WTC11 (cell line): ENCODE data around the gene FER. TPM values are rescaled to one million over a fixed set of nuclear protein-coding genes. Genes with fewer than 3 reads are reported as not detected.

Experiments
- ATAC-seq: fragments of 200-7000 bp; cut with Tn5 transposase; 2 replicates; pipeline ENCODE4 v1.10.0; 2021; ENCODE audit warnings: mild to moderate bottlenecking, moderate library complexity
- CTCF ChIA-PET: fragments of 300-600 bp; sonication (Branson Sonifier 250); formaldehyde crosslinking; loops from one replicate; lab custom pipeline; 2021; ENCODE audit warnings: antibody characterized with exemption; lab: Charles Lee
- POLR2A ChIA-PET: fragments of 350-600 bp; sonication (Branson Sonifier 250); formaldehyde crosslinking; loops from one replicate; lab custom pipeline; 2021; ENCODE audit warnings: antibody characterized with exemption; lab: Charles Lee
- DNase-seq: peaks from one replicate; pipeline ENCODE4 v3.0.0; 2021; ENCODE audit warnings: low spot score
- H3K27ac Mint-ChIP-seq: 2 replicates; pipeline ENCODE4 v1.8.0; 2021; ENCODE audit warnings: mixed read lengths
- H3K27me3 Mint-ChIP-seq: 2 replicates; pipeline ENCODE4 v1.8.0; 2021; ENCODE audit warnings: low read depth, mild to moderate bottlenecking, moderate library complexity, mixed read lengths
- H3K36me3 Mint-ChIP-seq: 2 replicates; pipeline ENCODE4 v1.8.0; 2021; ENCODE audit warnings: mixed read lengths
- H3K4me1 Mint-ChIP-seq: 2 replicates; pipeline ENCODE4 v1.8.0; 2022; ENCODE audit warnings: mixed read lengths
- H3K4me3 Mint-ChIP-seq: 2 replicates; pipeline ENCODE4 v1.8.0; 2021; ENCODE audit warnings: mild to moderate bottlenecking, moderate library complexity, mixed read lengths
- H3K9me3 Mint-ChIP-seq: 2 replicates; pipeline ENCODE4 v1.8.0; 2021; ENCODE audit warnings: mixed read lengths
- AR ChIP-seq: fragments of 250-450 bp; sonication (Bioruptor Pico); IDR thresholded peaks from 2 replicates; pipeline ENCODE4 v1.9.0; 2021; ENCODE audit warnings: mild to moderate bottlenecking
- ATF2 ChIP-seq: sonication (generic); formaldehyde crosslinking; IDR thresholded peaks from 2 replicates; pipeline ENCODE4 v1.8.1; 2022; ENCODE audit warnings: low read depth, missing genetic modification reagents, borderline replicate concordance
- CREB1 ChIP-seq: sonication (generic); formaldehyde crosslinking; IDR thresholded peaks from 2 replicates; pipeline ENCODE4 v1.8.0; 2023; ENCODE audit warnings: mild to moderate bottlenecking, missing genetic modification reagents
- EMX1 ChIP-seq: fragments of 250-450 bp; sonication (Bioruptor Pico); IDR thresholded peaks from 2 replicates; pipeline ENCODE4 v1.8.0; 2021; ENCODE audit warnings: mild to moderate bottlenecking
- FOXJ3 ChIP-seq: sonication (generic); formaldehyde crosslinking; IDR thresholded peaks from 2 replicates; pipeline ENCODE4 v1.9.0; 2021; ENCODE audit warnings: missing genetic modification reagents, mild to moderate bottlenecking, borderline replicate concordance
- HMGXB4 ChIP-seq: sonication (generic); formaldehyde crosslinking; IDR thresholded peaks from 2 replicates; pipeline ENCODE4 v1.8.1; 2023; ENCODE audit warnings: mild to moderate bottlenecking, moderate library complexity, missing genetic modification reagents
- MLX ChIP-seq: sonication (generic); formaldehyde crosslinking; IDR thresholded peaks from 2 replicates; pipeline ENCODE4 v1.8.1; 2023; ENCODE audit warnings: mild to moderate bottlenecking, missing genetic modification reagents, moderate library complexity
- MYBL2 ChIP-seq: sonication (generic); formaldehyde crosslinking; IDR thresholded peaks from 2 replicates; pipeline ENCODE4 v1.8.1; 2023; ENCODE audit warnings: mild to moderate bottlenecking, moderate library complexity, missing genetic modification reagents
- PRRX2 ChIP-seq: fragments of 250-450 bp; sonication (Bioruptor Pico); IDR thresholded peaks from 2 replicates; pipeline ENCODE4 v1.8.0; 2021; ENCODE audit warnings: mild to moderate bottlenecking
- RELA ChIP-seq: sonication (generic); formaldehyde crosslinking; IDR thresholded peaks from 2 replicates; pipeline ENCODE4 v1.8.1; 2022; ENCODE audit warnings: missing genetic modification reagents, mild to moderate bottlenecking, borderline replicate concordance
- RORB ChIP-seq: fragments of 250-450 bp; sonication (Bioruptor Pico); IDR thresholded peaks from 2 replicates; pipeline ENCODE4 v1.9.0; 2021; ENCODE audit warnings: mild to moderate bottlenecking
- SOX15 ChIP-seq: fragments of 250-450 bp; sonication (Bioruptor Pico); IDR thresholded peaks from 2 replicates; pipeline ENCODE4 v1.9.0; 2021; ENCODE audit warnings: mild to moderate bottlenecking
- TCF7 ChIP-seq: sonication (generic); formaldehyde crosslinking; IDR thresholded peaks from 2 replicates; pipeline ENCODE4 v1.8.0; 2022; ENCODE audit warnings: mild to moderate bottlenecking, low read depth, missing genetic modification reagents, moderate library complexity
- ZMAT4 ChIP-seq: fragments of 250-450 bp; sonication (Bioruptor Pico); IDR thresholded peaks from 2 replicates; pipeline ENCODE4 v1.9.0; 2021; ENCODE audit warnings: mild to moderate bottlenecking
- ZNF232 ChIP-seq: sonication (generic); formaldehyde crosslinking; IDR thresholded peaks from 2 replicates; pipeline ENCODE4 v1.8.0; 2022; ENCODE audit warnings: mild to moderate bottlenecking, missing genetic modification reagents
- ZNF396 ChIP-seq: fragments of 250-450 bp; sonication (Bioruptor Pico); IDR thresholded peaks from 2 replicates; pipeline ENCODE4 v1.8.0; 2021; ENCODE audit warnings: mild to moderate bottlenecking, moderate library complexity, borderline replicate concordance
- total RNA-seq: library from RNA; stranded (reverse); gene quantifications from 3 replicates; pipeline ENCODE4 v1.2.3, GENCODE V29; 2021
- TF ChIP-seq, protein P1 (sequence below): sonication (generic); formaldehyde crosslinking; IDR thresholded peaks from 2 replicates; pipeline ENCODE4 v1.8.0; 2023; ENCODE audit warnings: mild to moderate bottlenecking, missing genetic modification reagents
- TF ChIP-seq, protein P2 (sequence below): fragments of 250-450 bp; sonication (Bioruptor Pico); conservative IDR thresholded peaks from 2 replicates; pipeline ENCODE4 v1.9.0; 2021; ENCODE audit warnings: mild to moderate bottlenecking
- TF ChIP-seq, protein P3 (sequence below): sonication (generic); formaldehyde crosslinking; IDR thresholded peaks from 2 replicates; pipeline ENCODE4 v1.8.0; 2023; ENCODE audit warnings: missing genetic modification reagents
- TF ChIP-seq, protein P4 (sequence below): fragments of 250-450 bp; sonication (Bioruptor Pico); IDR thresholded peaks from 2 replicates; pipeline ENCODE4 v2.1.2; 2022; ENCODE audit warnings: mild to moderate bottlenecking, moderate library complexity

The FER gene
- total RNA-seq, 1 experiment from 2014 or later = 13.8 TPM

DNA sequence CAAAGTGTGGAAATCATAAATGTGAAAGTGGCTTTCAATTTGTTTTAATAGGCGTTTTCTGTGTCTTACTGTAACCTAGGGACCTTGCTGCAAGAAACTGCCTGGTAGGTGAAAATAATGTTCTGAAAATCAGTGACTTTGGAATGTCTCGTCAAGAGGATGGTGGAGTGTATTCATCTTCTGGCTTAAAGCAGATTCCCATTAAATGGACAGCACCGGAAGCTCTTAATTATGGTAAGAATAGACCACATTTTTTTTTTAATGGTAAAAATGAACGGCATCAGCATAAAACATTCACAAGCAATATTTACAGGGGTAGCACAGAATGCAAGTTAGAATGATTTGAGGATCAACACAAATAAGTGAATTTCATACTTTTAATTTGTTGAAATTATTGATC, 433.0 kb downstream of the FER start:
- Mint-ChIP-seq H3K36me3 (no peaks in the 10 kb centered on the region), H3K27me3 (no peaks in the 10 kb centered on the region), H3K9me3 (peaks cover 2% of the 10 kb centered on the region), H3K4me3 (no peak overlapping the region), H3K27ac (no peak overlapping the region), H3K4me1 (peaks cover 5% of the 10 kb centered on the region)
- ATAC-seq (no peak), DNase-seq (no peak)
- no peak for TF ChIP-seq MLX
- TF ChIP-seq, protein P1, sequence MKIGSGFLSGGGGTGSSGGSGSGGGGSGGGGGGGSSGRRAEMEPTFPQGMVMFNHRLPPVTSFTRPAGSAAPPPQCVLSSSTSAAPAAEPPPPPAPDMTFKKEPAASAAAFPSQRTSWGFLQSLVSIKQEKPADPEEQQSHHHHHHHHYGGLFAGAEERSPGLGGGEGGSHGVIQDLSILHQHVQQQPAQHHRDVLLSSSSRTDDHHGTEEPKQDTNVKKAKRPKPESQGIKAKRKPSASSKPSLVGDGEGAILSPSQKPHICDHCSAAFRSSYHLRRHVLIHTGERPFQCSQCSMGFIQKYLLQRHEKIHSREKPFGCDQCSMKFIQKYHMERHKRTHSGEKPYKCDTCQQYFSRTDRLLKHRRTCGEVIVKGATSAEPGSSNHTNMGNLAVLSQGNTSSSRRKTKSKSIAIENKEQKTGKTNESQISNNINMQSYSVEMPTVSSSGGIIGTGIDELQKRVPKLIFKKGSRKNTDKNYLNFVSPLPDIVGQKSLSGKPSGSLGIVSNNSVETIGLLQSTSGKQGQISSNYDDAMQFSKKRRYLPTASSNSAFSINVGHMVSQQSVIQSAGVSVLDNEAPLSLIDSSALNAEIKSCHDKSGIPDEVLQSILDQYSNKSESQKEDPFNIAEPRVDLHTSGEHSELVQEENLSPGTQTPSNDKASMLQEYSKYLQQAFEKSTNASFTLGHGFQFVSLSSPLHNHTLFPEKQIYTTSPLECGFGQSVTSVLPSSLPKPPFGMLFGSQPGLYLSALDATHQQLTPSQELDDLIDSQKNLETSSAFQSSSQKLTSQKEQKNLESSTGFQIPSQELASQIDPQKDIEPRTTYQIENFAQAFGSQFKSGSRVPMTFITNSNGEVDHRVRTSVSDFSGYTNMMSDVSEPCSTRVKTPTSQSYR (CRISPR knock-in tag) = no peak
- no peak for TF ChIP-seq TCF7 (CRISPR knock-in tag)
- TF ChIP-seq FOXJ3 (CRISPR knock-in tag) = no peak
- no peak for TF ChIP-seq AR
- no peak for TF ChIP-seq RORB (CRISPR knock-in tag)
- ChIA-PET POLR2A (no interaction called here), CTCF (no interaction called here)

GRCh38 chr5:109186759-109187158, 439.1 kb downstream of the FER start:
- DNase-seq (no peak), ATAC-seq (no peak)
- TF ChIP-seq ZMAT4 = no peak
- no peak for TF ChIP-seq ZNF396
- TF ChIP-seq, protein P2, sequence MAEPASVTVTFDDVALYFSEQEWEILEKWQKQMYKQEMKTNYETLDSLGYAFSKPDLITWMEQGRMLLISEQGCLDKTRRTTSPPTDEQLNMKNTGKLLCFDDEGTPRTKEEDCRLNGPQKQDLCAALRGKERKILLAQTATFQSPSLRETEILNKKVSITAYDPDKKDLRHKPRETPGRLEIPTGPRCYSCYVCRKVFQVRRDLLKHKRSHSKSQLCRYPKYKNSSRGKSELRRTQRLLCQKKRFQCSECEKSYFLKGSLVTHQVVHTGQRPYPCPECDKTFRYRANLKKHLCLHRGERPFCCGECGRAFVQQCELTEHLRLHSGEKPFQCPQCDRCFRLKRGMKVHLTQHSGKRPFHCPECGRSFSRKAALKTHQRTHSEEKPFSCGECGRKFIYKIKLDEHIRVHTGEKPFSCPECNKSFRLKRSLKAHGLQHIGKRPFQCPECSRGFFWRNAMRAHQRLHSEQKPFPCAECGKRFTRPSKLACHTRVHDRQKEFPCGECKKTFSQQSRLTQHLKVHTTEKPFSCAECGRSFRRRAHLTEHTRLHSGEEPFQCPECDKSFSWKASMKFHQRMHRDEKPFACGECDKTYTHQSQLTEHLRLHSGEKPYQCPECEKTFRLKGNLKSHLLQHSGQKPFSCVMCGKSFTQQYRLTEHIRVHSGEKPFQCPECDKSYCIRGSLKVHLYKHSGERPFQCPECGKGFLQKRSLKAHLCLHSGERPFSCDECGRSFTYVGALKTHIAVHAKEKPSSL (CRISPR knock-in tag) = no peak
- no peak for TF ChIP-seq HMGXB4 (CRISPR knock-in tag)
- TF ChIP-seq, protein P3, sequence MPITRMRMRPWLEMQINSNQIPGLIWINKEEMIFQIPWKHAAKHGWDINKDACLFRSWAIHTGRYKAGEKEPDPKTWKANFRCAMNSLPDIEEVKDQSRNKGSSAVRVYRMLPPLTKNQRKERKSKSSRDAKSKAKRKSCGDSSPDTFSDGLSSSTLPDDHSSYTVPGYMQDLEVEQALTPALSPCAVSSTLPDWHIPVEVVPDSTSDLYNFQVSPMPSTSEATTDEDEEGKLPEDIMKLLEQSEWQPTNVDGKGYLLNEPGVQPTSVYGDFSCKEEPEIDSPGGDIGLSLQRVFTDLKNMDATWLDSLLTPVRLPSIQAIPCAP (CRISPR knock-in tag) = no peak
- TF ChIP-seq RELA (CRISPR knock-in tag) = no peak
- no peak for TF ChIP-seq CREB1 (CRISPR knock-in tag)
- TF ChIP-seq MYBL2 (CRISPR knock-in tag) = no peak
- no peak for TF ChIP-seq EMX1 (CRISPR knock-in tag)
- TF ChIP-seq MLX = no peak
- TF ChIP-seq SOX15 = no peak
- no peak for TF ChIP-seq ZNF232 (CRISPR knock-in tag)
- no peak for TF ChIP-seq PRRX2 (CRISPR knock-in tag)
- TF ChIP-seq, protein P4, sequence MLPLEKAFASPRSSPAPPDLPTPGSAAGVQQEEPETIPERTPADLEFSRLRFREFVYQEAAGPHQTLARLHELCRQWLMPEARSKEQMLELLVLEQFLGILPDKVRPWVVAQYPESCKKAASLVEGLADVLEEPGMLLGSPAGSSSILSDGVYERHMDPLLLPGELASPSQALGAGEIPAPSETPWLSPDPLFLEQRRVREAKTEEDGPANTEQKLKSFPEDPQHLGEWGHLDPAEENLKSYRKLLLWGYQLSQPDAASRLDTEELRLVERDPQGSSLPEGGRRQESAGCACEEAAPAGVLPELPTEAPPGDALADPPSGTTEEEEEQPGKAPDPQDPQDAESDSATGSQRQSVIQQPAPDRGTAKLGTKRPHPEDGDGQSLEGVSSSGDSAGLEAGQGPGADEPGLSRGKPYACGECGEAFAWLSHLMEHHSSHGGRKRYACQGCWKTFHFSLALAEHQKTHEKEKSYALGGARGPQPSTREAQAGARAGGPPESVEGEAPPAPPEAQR (CRISPR knock-in tag) = no peak
- TF ChIP-seq ATF2 = no peak
- Mint-ChIP-seq H3K36me3 (no peaks in the 10 kb centered on the region), H3K27ac (no peak overlapping the region), H3K4me3 (no peak overlapping the region), H3K9me3 (no peaks in the 10 kb centered on the region), H3K27me3 (no peaks in the 10 kb centered on the region), H3K4me1 (peaks cover 8% of the 10 kb centered on the region)
- ChIA-PET CTCF (no interaction called here), POLR2A (no interaction called here)
